Lower leg skin (tissue), 3 donors: Measurements from ENCODE around the gene CHMP5.

Experiments used
- POLR2A ChIP-seq, 2 donors: fragments of 450-650 bp; IDR thresholded peaks; one replicate each; pipeline ENCODE4 v1.6.1; 2016 to 2017; ENCODE audit warnings: antibody characterized with exemption in 2 of 2, mild to moderate bottlenecking in 1 of 2, moderate library complexity in 1 of 2
- TF ChIP-seq, protein P1 (sequence below), 3 donors: fragments of 450-650 bp; IDR thresholded peaks; one replicate each; pipeline ENCODE4 v1.5.1; 2016; ENCODE audit warnings: antibody characterized with exemption in 3 of 3, mild to moderate bottlenecking in 3 of 3, moderate library complexity in 2 of 3

DNA sequence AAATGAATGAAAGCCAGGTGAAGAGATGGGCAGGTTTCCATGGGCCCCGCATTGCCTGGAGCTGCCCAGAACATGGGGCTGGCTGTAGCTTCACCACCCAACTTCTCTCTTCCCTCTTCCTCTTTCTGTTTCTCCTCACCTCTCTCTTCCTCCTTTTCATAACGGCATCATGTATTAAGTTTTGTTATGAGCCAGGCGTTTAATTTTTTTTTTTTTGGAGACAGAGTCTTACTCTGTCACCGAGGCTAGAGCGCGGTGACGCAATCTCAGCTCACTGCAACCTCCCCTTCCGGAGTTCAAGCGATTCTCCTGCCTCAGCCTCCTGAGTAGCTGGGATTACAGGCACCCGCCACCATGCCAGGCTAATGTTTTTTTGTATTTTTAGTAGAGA is 37.8 kb upstream of the CHMP5 start:
- no peak for TF ChIP-seq POLR2A (IDR thresholded peaks at IDR 0.05)
- TF ChIP-seq, protein P1, sequence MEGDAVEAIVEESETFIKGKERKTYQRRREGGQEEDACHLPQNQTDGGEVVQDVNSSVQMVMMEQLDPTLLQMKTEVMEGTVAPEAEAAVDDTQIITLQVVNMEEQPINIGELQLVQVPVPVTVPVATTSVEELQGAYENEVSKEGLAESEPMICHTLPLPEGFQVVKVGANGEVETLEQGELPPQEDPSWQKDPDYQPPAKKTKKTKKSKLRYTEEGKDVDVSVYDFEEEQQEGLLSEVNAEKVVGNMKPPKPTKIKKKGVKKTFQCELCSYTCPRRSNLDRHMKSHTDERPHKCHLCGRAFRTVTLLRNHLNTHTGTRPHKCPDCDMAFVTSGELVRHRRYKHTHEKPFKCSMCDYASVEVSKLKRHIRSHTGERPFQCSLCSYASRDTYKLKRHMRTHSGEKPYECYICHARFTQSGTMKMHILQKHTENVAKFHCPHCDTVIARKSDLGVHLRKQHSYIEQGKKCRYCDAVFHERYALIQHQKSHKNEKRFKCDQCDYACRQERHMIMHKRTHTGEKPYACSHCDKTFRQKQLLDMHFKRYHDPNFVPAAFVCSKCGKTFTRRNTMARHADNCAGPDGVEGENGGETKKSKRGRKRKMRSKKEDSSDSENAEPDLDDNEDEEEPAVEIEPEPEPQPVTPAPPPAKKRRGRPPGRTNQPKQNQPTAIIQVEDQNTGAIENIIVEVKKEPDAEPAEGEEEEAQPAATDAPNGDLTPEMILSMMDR (IDR thresholded peaks at IDR 0.05), result no peak
